Measurements from ENCODE around the gene BEND3.
"Not testable (repeated sequence)": the region's sequence is repeated elsewhere in the genome, so short reads cannot be mapped to it uniquely, and the experiment has no call there.

BEND3 gene

DNA sequence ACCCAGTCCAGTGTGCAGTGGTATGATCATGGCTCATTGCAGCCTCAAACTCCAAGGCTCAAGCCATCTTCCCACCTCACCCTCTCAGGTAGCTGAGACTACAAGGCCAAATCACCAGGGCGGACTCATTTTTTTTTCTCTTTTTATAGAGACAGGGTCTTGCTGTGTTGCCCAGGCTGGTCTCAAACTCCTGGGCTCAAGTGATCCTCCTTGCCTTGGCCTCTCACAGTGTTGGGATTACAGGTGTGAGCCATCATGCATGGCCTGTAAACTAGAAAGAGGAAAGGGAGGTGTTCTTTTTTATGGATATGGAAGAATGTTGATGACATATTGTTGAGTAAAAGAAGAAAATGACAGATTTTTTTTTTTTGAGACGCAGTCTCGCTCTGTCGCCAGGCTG lies 5.1 kb upstream of the BEND3 start:
- no peak for DNase-seq

DNA sequence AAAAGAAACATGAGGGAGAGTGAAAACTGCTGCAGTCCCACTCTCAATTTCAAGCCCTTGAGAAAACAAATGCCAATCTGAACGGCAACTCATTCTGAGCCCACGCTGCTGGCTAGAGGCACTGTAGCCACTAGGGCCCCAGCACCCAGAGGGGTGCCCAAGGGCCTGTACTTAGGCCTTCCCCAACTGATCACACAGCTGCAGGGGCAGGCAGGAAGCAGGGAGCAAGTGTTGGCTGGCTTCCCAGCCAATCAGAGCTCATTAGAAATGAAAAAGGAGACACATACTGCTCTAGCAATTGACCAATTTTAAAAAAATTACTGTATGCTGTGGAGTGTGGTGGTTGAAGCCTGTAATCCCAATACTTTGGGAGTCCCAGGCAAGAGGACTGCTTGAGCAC lies 3.7 kb upstream of the BEND3 start:
- DNase-seq = no peak

DNA sequence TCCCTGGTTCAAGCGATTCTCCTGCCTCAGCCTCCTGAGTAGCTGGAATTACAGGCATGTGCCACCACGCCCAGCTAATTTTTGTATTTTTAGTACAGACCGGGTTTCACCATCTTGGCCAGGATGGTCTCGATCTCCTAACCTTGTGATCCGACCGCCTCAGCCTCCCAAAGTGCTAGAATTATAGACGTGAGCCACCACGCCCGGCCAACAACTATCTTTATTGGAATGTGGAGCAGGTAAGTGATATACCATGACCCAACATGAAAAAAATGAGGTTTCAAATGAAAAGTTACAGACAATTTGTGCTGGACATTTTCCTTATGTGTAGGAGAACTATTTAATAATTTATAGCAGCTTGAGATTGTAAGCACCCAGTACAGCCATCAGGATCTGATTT lies 3.2 kb upstream of the BEND3 start:
- not testable (repeated sequence) for DNase-seq

- DNase-seq = no peak
Measured at GRCh38 chr6:107116931-107117330, 1.6 kb upstream of the BEND3 start.

DNA sequence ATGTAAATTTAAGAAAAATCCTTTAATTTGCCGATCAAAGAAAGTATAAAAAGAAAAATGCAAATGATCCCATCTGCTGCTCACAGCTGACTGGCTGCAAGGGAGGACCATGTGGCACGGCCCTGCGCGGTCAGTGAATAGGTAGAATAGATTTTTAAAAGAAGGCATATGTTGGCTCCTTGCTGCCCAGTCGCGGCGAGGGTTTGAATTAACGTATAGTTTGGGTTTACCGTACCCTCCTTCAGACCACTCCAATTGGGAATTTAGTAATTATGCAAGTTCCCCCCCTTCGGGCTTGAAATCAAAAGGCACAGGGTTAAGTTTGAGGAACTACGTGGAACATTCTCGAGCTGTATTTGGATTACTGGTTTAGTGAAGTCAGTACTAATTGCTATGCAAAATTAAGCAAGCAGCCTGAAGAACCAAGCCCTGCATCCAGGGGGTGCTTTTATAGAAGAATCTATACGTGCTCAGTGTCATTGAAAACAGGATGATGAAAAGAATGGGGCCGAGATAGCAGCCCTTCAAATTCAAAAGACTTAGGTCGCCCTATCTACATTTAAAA lies 1.1 kb upstream of the BEND3 start:
- peak; percentile 9 for DNase-seq

- peak; percentile 33 for DNase-seq
Measured at GRCh38 chr6:107115695-107116327, 496 bp upstream of the BEND3 start.

GRCh38 chr6:107114213-107114925 lies 946 bp downstream of the BEND3 start:
- peak; percentile 77 for DNase-seq

DNA sequence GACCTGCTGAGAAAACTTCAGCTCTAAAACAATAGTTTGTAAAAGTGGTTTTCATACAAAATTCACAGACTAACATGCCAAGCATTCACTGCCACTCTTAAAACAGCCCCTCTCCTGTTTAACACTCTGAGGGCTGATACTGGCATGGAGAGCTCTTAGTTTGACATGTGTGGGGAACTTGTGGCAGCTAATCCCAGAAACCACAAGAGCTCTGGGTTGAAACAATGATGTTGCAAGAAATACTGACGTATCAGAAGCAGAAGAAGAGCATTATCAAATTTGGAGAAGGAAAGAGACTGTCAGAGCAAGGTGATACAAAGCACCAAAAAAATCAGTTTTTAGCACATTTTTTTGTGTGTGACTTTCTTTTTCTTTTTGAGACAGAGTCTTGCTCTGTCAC lies 5.1 kb downstream of the BEND3 start:
- DNase-seq = no peak

GRCh38 chr6:107108201-107108890 lies 7.0 kb downstream of the BEND3 start:
- DNase-seq = no peak

DNA sequence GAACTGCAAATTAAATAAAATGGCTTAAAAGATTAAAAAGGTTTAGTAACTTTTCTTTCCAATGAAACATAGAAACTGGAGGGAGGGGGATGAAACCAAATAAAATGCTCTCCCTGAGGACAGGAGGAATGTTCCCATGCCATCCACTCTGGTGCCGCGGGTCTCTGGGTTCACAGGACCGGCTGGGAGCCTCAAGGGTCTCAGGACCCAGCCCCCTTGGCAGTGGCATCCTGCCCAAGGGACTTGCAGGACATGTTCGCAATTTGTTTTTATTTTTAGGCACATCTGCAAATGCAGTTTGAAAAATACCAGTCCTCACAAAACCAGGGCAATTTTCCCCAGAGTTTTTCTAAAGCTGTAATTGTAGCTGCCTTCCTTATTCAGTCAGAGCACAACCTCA lies 7.5 kb downstream of the BEND3 start:
- no peak for DNase-seq

DNA sequence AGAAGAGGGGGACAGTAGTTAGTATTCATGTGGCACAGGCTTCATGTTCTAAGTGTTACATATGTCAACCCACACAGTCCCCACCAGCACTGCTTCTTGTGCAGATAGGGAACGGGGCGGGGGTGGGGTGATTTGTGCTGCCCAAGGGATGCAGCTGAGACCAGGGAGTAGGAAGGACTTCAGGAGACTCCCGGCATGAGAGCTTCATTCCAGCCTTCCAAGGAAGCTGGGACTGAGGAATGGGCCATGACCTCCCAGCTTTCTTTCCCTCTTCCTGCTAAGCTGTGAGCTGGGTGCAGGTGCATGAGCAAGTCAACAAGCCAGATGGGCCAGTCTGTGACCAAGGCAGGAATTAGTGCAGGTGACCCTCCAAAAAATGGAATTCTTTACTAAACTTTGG lies 9.2 kb downstream of the BEND3 start:
- DNase-seq = no peak

- no peak for DNase-seq
Measured at GRCh38 chr6:107105511-107106116, 9.7 kb downstream of the BEND3 start.

DNA sequence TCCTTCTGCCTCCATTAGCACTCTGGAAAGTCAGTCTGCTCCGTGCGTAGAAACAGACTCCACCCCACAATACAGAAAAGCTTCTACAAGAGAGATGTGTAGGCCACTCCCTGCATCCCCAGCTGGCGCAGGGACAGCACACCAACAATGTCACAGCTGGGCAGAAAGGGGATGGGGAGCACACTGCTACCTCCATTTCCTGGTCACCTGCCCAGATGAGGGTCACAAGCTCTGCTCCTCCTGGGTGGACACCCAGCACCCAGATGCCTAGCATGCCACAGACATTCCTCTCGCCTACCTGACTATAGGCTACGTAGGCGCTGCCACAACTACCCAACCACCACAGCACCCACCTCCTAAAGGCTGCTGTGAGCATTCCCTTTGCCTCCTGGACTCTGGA lies 12.2 kb downstream of the BEND3 start:
- DNase-seq = no peak

- no peak for DNase-seq
Measured at GRCh38 chr6:107102414-107102805, 12.9 kb downstream of the BEND3 start.

DNA sequence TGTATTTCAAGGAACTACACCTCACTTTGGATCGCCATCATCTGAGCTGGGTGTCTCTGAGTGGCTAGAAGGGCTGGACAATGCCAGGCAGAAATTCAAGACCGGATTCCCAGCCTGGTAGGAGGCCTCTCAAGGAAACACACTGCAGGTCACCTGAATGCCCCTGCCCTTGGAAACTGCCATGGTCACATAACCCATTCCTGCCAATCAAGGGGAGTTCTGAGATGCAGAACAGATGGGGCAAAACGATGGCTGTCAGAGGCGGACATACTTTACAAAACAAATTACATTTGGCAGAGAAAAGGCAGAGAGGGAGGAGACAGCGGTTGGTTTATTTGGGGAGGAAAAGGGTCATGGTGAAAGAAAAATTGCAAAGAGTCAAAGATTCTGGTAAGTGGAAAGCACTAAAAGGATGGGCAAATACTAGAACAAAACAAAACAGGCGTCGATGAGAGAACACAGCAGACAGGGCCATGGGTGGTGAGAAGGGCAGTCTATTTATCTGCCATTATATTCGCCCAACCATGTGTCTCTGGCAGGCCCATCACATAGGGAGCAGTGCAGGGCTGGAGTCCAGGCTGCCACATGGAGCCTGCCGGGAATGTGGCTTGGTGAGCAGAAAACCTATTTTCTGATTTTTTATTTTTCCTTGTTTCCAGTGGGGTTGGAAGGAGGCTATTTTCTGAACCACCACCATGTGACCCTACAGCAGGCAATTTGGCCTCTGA lies 13.5 kb downstream of the BEND3 start:
- DNase-seq = no peak

DNA sequence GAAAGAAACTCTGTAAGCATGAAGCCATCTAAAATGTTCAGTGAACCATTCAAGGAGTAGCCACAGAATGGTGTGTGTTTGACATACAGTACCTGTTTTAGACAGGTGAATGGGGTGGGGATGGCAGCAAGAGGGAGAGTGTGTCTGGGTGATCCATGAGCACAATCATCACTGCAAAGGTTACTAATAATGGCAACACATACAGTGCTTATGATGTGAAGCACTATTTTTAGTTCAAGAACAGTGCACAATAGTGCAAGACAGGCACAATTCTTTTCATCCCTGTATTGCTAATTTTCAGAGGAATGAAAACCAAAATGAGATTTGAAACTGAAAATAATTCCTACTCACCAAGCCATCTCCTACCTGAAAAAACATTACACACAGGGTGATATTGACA lies 14.1 kb downstream of the BEND3 start:
- DNase-seq = no peak

- no peak for DNase-seq
Measured at GRCh38 chr6:107098436-107099307, 16.6 kb downstream of the BEND3 start.

DNA sequence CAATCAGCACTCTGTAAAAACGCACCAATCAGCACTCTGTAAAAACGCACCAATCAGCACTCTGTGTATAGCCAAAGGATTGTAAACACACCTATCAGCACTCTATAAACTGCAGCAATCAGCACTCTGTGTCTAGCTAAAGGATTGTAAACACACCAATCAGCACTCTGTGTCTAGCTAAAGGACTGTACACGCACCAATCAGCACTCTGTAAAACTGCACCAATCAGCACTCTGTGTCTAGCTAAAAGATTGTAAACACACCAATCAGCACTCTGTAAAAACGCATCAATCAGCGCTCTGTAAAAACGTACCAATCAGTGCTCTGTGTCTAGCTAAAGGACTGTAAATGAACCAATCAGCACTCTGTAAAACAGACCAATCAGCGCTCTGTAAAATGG lies 30.9 kb downstream of the BEND3 start:
- DNase-seq = not testable (repeated sequence)

DNA sequence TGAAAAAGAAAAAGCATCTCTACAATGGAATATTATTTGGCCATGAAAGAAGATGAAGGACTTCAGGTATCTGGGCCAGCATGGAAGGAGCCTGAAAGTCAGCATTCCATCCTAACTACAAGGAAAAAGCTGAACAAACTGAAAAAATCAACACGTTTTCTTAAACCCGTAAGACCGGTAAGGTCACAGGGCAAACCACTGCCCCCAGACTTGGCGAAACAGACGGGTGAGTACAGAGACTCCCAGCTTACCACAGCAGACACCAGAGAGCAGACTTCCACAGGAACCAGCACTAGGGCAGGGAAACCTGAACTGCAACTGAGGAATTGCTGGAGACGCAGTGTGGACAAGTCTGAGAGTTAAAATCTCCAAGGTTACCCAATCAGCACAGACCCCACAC lies 31.4 kb downstream of the BEND3 start:
- DNase-seq = no peak

DNA sequence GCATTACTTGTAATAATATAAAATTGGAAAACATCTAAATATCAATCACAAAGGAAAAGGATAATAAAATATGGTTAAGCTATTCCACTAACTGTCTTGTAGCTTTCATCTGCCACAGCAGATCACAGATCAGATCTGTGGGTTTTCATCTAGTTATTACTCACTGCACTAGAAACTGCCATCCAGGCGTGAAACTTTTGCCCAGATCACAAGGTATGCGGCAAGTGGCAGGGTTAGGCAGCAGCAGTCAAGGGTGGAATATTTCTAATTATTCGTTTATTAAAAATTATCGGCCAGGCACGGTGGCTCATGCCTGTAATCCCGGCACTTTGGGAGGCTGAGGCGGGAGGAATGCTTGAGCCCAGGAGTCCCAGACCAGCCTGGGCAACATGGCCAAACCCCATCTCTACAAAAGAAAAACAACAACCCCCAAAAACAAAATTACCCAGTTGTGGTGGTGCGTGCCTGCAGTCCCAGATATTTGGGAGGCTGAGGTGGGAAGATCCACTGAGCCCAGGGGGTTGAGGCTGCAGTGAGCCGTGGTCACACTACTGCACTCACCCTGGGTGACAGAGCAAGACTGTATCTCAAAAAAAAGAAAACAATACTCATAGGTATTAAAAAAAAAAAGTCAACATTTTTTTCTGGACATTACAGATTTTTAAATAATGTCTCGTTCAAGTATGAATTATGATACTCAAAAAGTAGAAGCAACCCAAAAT lies 32.1 kb downstream of the BEND3 start:
- no peak for DNase-seq

DNA sequence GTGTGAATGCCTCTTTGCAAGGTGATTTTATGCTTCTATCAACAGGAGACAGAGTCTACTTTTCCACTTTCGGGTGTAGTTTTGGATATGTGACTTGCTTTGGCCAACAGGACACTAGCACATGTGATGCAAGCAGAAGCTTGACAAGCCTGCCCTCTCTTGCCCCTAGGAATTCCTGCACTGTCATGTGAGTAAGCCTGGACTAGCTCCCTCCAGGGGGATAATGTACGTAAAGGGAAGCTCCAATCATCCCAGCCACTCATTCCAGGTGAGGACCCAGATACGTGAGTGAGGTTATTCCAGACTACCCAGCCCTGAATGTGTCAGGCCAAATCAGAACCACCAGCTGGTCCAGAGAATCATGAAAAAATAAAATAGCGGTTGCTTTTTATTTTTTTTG lies 33.3 kb downstream of the BEND3 start:
- no peak for DNase-seq
